Naive thymus-derived CD4-positive, alpha-beta T cell (primary cell): Measurements from ENCODE around the gene KIF13A. TPM values are rescaled to one million over a fixed set of nuclear protein-coding genes. Genes with fewer than 3 reads are reported as not detected.

Experiments used
- ATAC-seq: fragments of 150-1000 bp; cut with Tn5 transposase; 2 replicates; pipeline ENCODE4 v1.10.0; 2021; ENCODE audit warnings: mild to moderate bottlenecking, moderate library complexity
- CTCF ChIA-PET: fragments of 350-600 bp; sonication (Branson Sonifier 250); formaldehyde crosslinking; loops from one replicate; lab custom pipeline; 2021; ENCODE audit warnings: antibody characterized with exemption; lab: Charles Lee
- POLR2A ChIA-PET: fragments of 350-600 bp; sonication (Branson Sonifier 250); formaldehyde crosslinking; loops from one replicate; lab custom pipeline; 2021; ENCODE audit warnings: antibody characterized with exemption, inconsistent platforms; lab: Charles Lee
- DNase-seq, 9 donors: peaks; one replicate each; pipeline versions ENCODE4 v3.0.0 to v3.0.0-alpha.2; 2020 to 2022; ENCODE audit warnings: mixed read lengths in 1 of 9
- H3K27ac ChIP-seq: one replicate; pipeline ENCODE4 v1.7.0; 2013; ENCODE audit warnings: mild to moderate bottlenecking, low read depth, low read length, moderate library complexity
- H3K27me3 ChIP-seq, 2 donors: one replicate each; pipeline ENCODE4 v1.7.0; 2013; ENCODE audit warnings: low read length in 2 of 2, mild to moderate bottlenecking in 2 of 2, moderate library complexity in 2 of 2; ENCODE audit not compliant: control insufficient read depth in 2 of 2, insufficient read depth in 2 of 2
- H3K36me3 ChIP-seq, 3 experiments: 1 replicate in 2 of 3; 2 replicates in 1 of 3; pipeline ENCODE4 v1.7.0; 2013; ENCODE audit warnings: low read length in 3 of 3, mild to moderate bottlenecking in 3 of 3, moderate library complexity in 1 of 3; ENCODE audit not compliant: insufficient read depth in 3 of 3, control insufficient read depth in 2 of 3
- H3K4me1 ChIP-seq, 2 donors: one replicate each; pipeline ENCODE4 v1.7.0; 2013; ENCODE audit warnings: low read length in 2 of 2, mild to moderate bottlenecking in 2 of 2, moderate library complexity in 1 of 2; ENCODE audit not compliant: control insufficient read depth in 2 of 2, insufficient read depth in 2 of 2
- H3K4me3 ChIP-seq: 2 replicates; pipeline ENCODE4 v1.7.0; 2013; ENCODE audit warnings: mild to moderate bottlenecking, low read length
- H3K9me3 ChIP-seq, 3 experiments: 1 replicate in 2 of 3; 2 replicates in 1 of 3; pipeline ENCODE4 v1.7.0; 2013; ENCODE audit warnings: low read length in 3 of 3; ENCODE audit not compliant: control insufficient read depth in 2 of 3
- H3K27ac Mint-ChIP-seq, 9 donors: one replicate each; pipeline ENCODE4 v1.8.0; 2020 to 2022; ENCODE audit warnings: mixed read lengths in 9 of 9, mild to moderate bottlenecking in 8 of 9, moderate library complexity in 5 of 9, inconsistent platforms in 2 of 9
- H3K27me3 Mint-ChIP-seq, 5 donors: one replicate each; pipeline ENCODE4 v1.8.0; 2021 to 2022; ENCODE audit warnings: mixed read lengths in 5 of 5, mild to moderate bottlenecking in 1 of 5
- H3K36me3 Mint-ChIP-seq, 5 donors: one replicate each; pipeline ENCODE4 v1.8.0; 2020 to 2022; ENCODE audit warnings: mixed read lengths in 5 of 5, mild to moderate bottlenecking in 3 of 5, inconsistent platforms in 1 of 5
- H3K4me1 Mint-ChIP-seq, 7 donors: one replicate each; pipeline ENCODE4 v1.8.0; 2020 to 2022; ENCODE audit warnings: mixed read lengths in 7 of 7, mild to moderate bottlenecking in 3 of 7, inconsistent platforms in 1 of 7
- H3K4me3 Mint-ChIP-seq, 10 donors: one replicate each; pipeline ENCODE4 v1.8.0; 2020 to 2022; ENCODE audit warnings: mild to moderate bottlenecking in 10 of 10, mixed read lengths in 10 of 10, moderate library complexity in 6 of 10, inconsistent platforms in 2 of 10
- H3K9me3 Mint-ChIP-seq, 11 donors: one replicate each; pipeline ENCODE4 v1.8.0; 2020 to 2022; ENCODE audit warnings: mixed read lengths in 11 of 11, mild to moderate bottlenecking in 4 of 11, inconsistent platforms in 1 of 11, moderate library complexity in 1 of 11
- intact Hi-C, 2 donors: fragments of 100-400 bp; cut with micrococcal nuclease; formaldehyde crosslinking; loops; one replicate each; pipeline ENCODE4 v1.15.1; 2023
- polyA plus RNA-seq, 2 donors: library from polyadenylated mRNA; unstranded; fragments of 300-500 nt; fragmentation: Illumina TruSeq; gene quantifications; one replicate each; pipeline ENCODE4 v1.2.3, GENCODE V29; 2021
- total RNA-seq, 6 experiments: library from RNA in 5 of 6; stranded (reverse) in 5 of 6; gene quantifications; 1 replicate in 5 of 6; 2 replicates in 1 of 6; pipeline ENCODE4 v1.2.3 and lab custom pipeline; 2021 to 2026

The KIF13A gene
- total and polyA plus RNA-seq, 7 experiments from 2014 or later: 0.05 to 21.0 (median 0.97) TPM; not detected in 2

- Mint-ChIP-seq H3K9me3 (peaks cover 0 to 8% (median 0%) of the 10 kb centered on the region in 11 donors), H3K27ac (no peak overlapping the region), H3K4me1 (peaks cover 0 to 20% (median 0%) of the 10 kb centered on the region in 7 donors), H3K4me3 (peak overlapping the region in 1 of 10 donors; percentile 33), H3K36me3 (peaks cover 0 to 11% (median 0%) of the 10 kb centered on the region in 5 donors), H3K27me3 (peaks cover 4 to 30% (median 18%) of the 10 kb centered on the region in 5 donors)
- no peak overlapping the region for H3K27ac ChIP-seq
- no peaks in the 10 kb centered on the region for H3K36me3 ChIP-seq
- no peak for ATAC-seq
- H3K4me3 ChIP-seq: no peak overlapping the region
- no peak for DNase-seq
- H3K9me3 ChIP-seq: no peaks in the 10 kb centered on the region
- no peaks in the 10 kb centered on the region for H3K4me1 ChIP-seq
- ChIA-PET CTCF (no interaction called here), POLR2A (no interaction called here)
- intact Hi-C loops: no loop called here
- no peaks in the 10 kb centered on the region for H3K27me3 ChIP-seq
Measured at GRCh38 chr6:17910189-17910588, 77.2 kb downstream of the KIF13A start.

DNA sequence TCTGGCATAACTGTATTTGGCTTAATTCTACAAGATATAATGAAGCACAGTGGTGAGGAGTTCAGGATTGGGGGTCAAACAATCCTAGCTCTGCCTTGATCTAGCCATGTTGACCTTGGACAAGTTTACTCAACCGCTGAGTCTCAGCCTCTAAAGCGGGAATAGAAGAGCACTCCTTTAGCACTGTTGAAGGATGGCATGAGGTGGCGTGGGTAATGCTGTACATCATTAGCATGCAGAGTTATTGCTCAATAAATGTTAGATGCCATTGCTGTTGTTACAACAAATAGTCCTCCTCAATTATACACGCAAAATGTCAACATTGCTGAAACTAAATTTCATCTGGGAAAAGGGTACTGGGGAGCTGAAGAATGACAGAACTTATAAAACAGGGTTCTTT lies 78.6 kb downstream of the KIF13A start:
- H3K4me1 ChIP-seq: no peaks in the 10 kb centered on the region
- Mint-ChIP-seq H3K4me3 (peak overlapping the region in 1 of 10 donors; percentile 49), H3K9me3 (peaks cover 0 to 8% (median 0%) of the 10 kb centered on the region in 11 donors), H3K27ac (no peak overlapping the region), H3K36me3 (peaks cover 0 to 11% (median 0%) of the 10 kb centered on the region in 5 donors), H3K27me3 (peaks cover 4 to 27% (median 18%) of the 10 kb centered on the region in 5 donors), H3K4me1 (peaks cover 0 to 20% (median 0%) of the 10 kb centered on the region in 7 donors)
- ChIA-PET CTCF (no interaction called here), POLR2A (no interaction called here)
- H3K27me3 ChIP-seq: no peaks in the 10 kb centered on the region
- no peaks in the 10 kb centered on the region for H3K9me3 ChIP-seq
- no peak overlapping the region for H3K27ac ChIP-seq
- intact Hi-C loops: no loop called here
- no peaks in the 10 kb centered on the region for H3K36me3 ChIP-seq
- ATAC-seq (no peak), DNase-seq (no peak)
- no peak overlapping the region for H3K4me3 ChIP-seq

GRCh38 chr6:17907406-17908229 lies 79.8 kb downstream of the KIF13A start:
- H3K4me3 ChIP-seq: no peak overlapping the region

GRCh38 chr6:17905611-17906592 lies 81.5 kb downstream of the KIF13A start:
- Histone ChIP-seq H3K27ac (no peak overlapping the region), H3K36me3 (no peaks in the 10 kb centered on the region), H3K4me1 (no peaks in the 10 kb centered on the region), H3K9me3 (no peaks in the 10 kb centered on the region), H3K4me3 (no peak overlapping the region), H3K27me3 (no peaks in the 10 kb centered on the region)
- Mint-ChIP-seq H3K9me3 (peaks cover 0 to 8% (median 0%) of the 10 kb centered on the region in 11 donors), H3K4me1 (peaks cover 0 to 20% (median 0%) of the 10 kb centered on the region in 7 donors), H3K27me3 (peaks cover 8 to 28% (median 25%) of the 10 kb centered on the region in 5 donors), H3K4me3 (no peak overlapping the region), H3K27ac (no peak overlapping the region), H3K36me3 (peaks cover 0 to 9% (median 0%) of the 10 kb centered on the region in 5 donors)
- DNase-seq: no peak
- ATAC-seq: no peak
- POLR2A ChIA-PET: no interaction called here
- CTCF ChIA-PET: no interaction called here
- intact Hi-C loops: no loop called here

More at GRCh38 chr6:17907406-17908229, 79.8 kb downstream of the KIF13A start:
- ChIA-PET POLR2A (no interaction called here), CTCF (no interaction called here)
- Histone ChIP-seq H3K9me3 (no peaks in the 10 kb centered on the region), H3K27me3 (no peaks in the 10 kb centered on the region), H3K36me3 (no peaks in the 10 kb centered on the region), H3K4me1 (no peaks in the 10 kb centered on the region), H3K27ac (no peak overlapping the region)
- intact Hi-C loops: no loop called here
- H3K9me3 Mint-ChIP-seq: peaks cover 0 to 8% (median 0%) of the 10 kb centered on the region in 11 donors
- no peak overlapping the region for H3K27ac Mint-ChIP-seq
- H3K4me1 Mint-ChIP-seq: peaks cover 0 to 20% (median 0%) of the 10 kb centered on the region in 7 donors
- H3K36me3 Mint-ChIP-seq: peaks cover 0 to 11% (median 0%) of the 10 kb centered on the region in 5 donors
- no peak for DNase-seq
- H3K4me3 Mint-ChIP-seq: peak overlapping the region in 2 of 10 donors; percentile 5 to 21
- H3K27me3 Mint-ChIP-seq: peaks cover 8 to 25% (median 24%) of the 10 kb centered on the region in 5 donors
- ATAC-seq: peak; percentile 94

DNA sequence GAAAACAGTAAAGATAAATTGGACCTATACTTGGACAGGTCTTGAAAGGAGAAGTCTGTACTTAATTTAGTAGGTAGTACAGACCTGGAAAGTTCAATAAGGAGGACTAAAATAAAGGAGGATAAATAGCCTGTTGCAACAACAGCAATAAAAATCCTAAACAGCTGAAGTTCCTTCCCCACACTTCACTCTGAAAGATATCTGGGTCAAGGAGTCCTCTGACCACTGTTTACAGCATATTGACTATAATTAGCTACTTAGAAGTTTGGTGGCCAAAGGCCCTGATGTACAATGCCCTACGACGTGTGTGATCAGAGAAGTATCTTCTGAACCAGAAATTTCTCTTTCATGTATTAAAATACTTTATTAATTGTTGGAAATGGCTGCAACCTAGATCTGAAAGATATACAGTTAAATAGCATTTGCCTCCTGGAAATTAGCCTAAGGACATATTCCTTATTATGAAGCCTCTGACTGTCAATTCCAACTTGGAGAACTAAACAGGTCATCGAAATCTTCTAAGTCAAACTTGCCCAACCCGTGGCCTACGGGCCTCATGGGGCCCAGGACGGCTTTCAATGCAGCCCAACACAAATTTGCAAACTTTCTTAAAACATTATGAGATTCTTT lies 82.8 kb downstream of the KIF13A start:
- no peaks in the 10 kb centered on the region for H3K36me3 ChIP-seq
- Mint-ChIP-seq H3K27me3 (peaks cover 8 to 34% (median 25%) of the 10 kb centered on the region in 5 donors), H3K36me3 (peaks cover 0 to 9% (median 0%) of the 10 kb centered on the region in 5 donors), H3K27ac (no peak overlapping the region), H3K4me3 (no peak overlapping the region), H3K4me1 (peaks cover 0 to 15% (median 0%) of the 10 kb centered on the region in 7 donors), H3K9me3 (peaks cover 0 to 8% (median 0%) of the 10 kb centered on the region in 11 donors)
- ChIA-PET CTCF (no interaction called here), POLR2A (no interaction called here)
- H3K27ac ChIP-seq: no peak overlapping the region
- no peaks in the 10 kb centered on the region for H3K27me3 ChIP-seq
- H3K9me3 ChIP-seq: no peaks in the 10 kb centered on the region
- intact Hi-C loops: no loop called here
- no peaks in the 10 kb centered on the region for H3K4me1 ChIP-seq
- no peak for DNase-seq
- H3K4me3 ChIP-seq: no peak overlapping the region
- ATAC-seq: no peak

- Histone ChIP-seq H3K4me3 (no peak overlapping the region), H3K27ac (no peak overlapping the region), H3K9me3 (no peaks in the 10 kb centered on the region), H3K4me1 (no peaks in the 10 kb centered on the region), H3K36me3 (no peaks in the 10 kb centered on the region), H3K27me3 (no peaks in the 10 kb centered on the region)
- CTCF ChIA-PET: no interaction called here
- H3K27me3 Mint-ChIP-seq: peaks cover 7 to 31% (median 24%) of the 10 kb centered on the region in 5 donors
- no peak overlapping the region for H3K27ac Mint-ChIP-seq
- H3K4me3 Mint-ChIP-seq: no peak overlapping the region
- intact Hi-C loops: no loop called here
- peaks cover 0 to 9% (median 0%) of the 10 kb centered on the region in 7 donors for H3K4me1 Mint-ChIP-seq
- DNase-seq (no peak), ATAC-seq (no peak)
- H3K9me3 Mint-ChIP-seq: peaks cover 0 to 4% (median 0%) of the 10 kb centered on the region in 11 donors
- H3K36me3 Mint-ChIP-seq: peaks cover 0 to 5% (median 0%) of the 10 kb centered on the region in 5 donors
- POLR2A ChIA-PET: no interaction called here
Measured at GRCh38 chr6:17902974-17903373, 84.5 kb downstream of the KIF13A start.
